Measurements from ENCODE around the gene PSMD10. TPM values are rescaled to one million over a fixed set of nuclear protein-coding genes. Genes with fewer than 3 reads are reported as not detected.

PSMD10 gene
- total RNA-seq (10 to 100 TPM in 4 of 6 donors, 1 to 10 TPM in 2; 7.8 to 20.3 (median 12.9) TPM), polyA plus RNA-seq (10 to 100 TPM; 11.6 to 22.0 TPM)

- FAIRE-seq (peak; percentile 98), DNase-seq (peak; percentile 89 to 95 (median 92)), ATAC-seq (peak; percentile 96 to 98 (median 96))
- Histone ChIP-seq H3K27me3 (no peaks in the 10 kb centered on the region), H3K9me3 (no peaks in the 10 kb centered on the region), H3K4me1 (peaks cover 0 to 4% (median 0%) of the 10 kb centered on the region in 3 donors), H3K27ac (peak within 1 kb of the TSS; percentile 46 to 88 (median 75)), H3K4me3 (peak within 1 kb of the TSS; percentile 32 to 56 (median 46)), H3K36me3 (no peaks in the 10 kb centered on the region)
- TF ChIP-seq CTCF (IDR thresholded peaks at IDR 0.05) = no peak
- intact Hi-C loops (cut with DNase I) = no loop called here
- 0 to 34% methylated on average over 45 to 47 of the region's 47 CpGs for WGBS, 2 donors
Observed at GRCh38 chrX:108091264-108091877, at the start of gene PSMD10, which contains the start of gene ATG4A. Gene PSMD10, minus strand, starts transcription at chrX:108091542. Its CDS starts 22 bp downstream, at chrX:108091520. Gene ATG4A, plus strand, starts transcription at chrX:108091778. Its CDS starts 49 bp downstream, at chrX:108091827.

- H3K27me3 ChIP-seq = no peaks in the 10 kb centered on the region
- H3K9me3 ChIP-seq = no peaks in the 10 kb centered on the region
- ATAC-seq = no peak
- no peaks in the 10 kb centered on the region for H3K4me1 ChIP-seq
- DNase-seq = no peak
- intact Hi-C loops (cut with DNase I) = no loop called here
- H3K36me3 ChIP-seq = no peaks in the 10 kb centered on the region
- TF ChIP-seq CTCF (IDR thresholded peaks at IDR 0.05) = no peak
- H3K27ac ChIP-seq = no peak overlapping the region
- no peak overlapping the region for H3K4me3 ChIP-seq
- no peak for FAIRE-seq
- 60 to 79% methylated on average over 7 of the region's 7 CpGs for WGBS, 2 donors
Observed at GRCh38 chrX:108138814-108139702, 47.7 kb upstream of the PSMD10 start.

GRCh38 chrX:108134724-108135123, 43.4 kb upstream of the PSMD10 start:
- H3K4me1 ChIP-seq = no peaks in the 10 kb centered on the region
- H3K4me3 ChIP-seq = no peak overlapping the region
- ATAC-seq (no peak), FAIRE-seq (no peak), DNase-seq (no peak)
- no peaks in the 10 kb centered on the region for H3K36me3 ChIP-seq
- no peak overlapping the region for H3K27ac ChIP-seq
- no peaks in the 10 kb centered on the region for H3K9me3 ChIP-seq
- WGBS, 2 donors = 36 to 86% methylated on average over 1 of the region's 1 CpG
- intact Hi-C loops (cut with DNase I) = no loop called here
- TF ChIP-seq CTCF (IDR thresholded peaks at IDR 0.05) = no peak
- no peaks in the 10 kb centered on the region for H3K27me3 ChIP-seq

GRCh38 chrX:108132876-108133275, 41.5 kb upstream of the PSMD10 start:
- TF ChIP-seq CTCF (IDR thresholded peaks at IDR 0.05) = no peak
- ATAC-seq = no peak
- intact Hi-C loops (cut with DNase I) = no loop called here
- Histone ChIP-seq H3K27ac (no peak overlapping the region), H3K4me3 (no peak overlapping the region), H3K36me3 (no peaks in the 10 kb centered on the region), H3K9me3 (no peaks in the 10 kb centered on the region), H3K27me3 (no peaks in the 10 kb centered on the region), H3K4me1 (no peaks in the 10 kb centered on the region)
- FAIRE-seq = no peak
- 65 to 87% methylated on average over 2 of the region's 2 CpGs for WGBS, 2 donors
- no peak for DNase-seq

Data from pancreas (tissue), 10 donors.